GM18951 (cell line): ENCODE data around the gene PLA2G4E.
A peak's percentile ranks its signal among the peaks of the same experiment; 100 is the strongest.

Source experiments
- POLR2A ChIP-seq: IDR thresholded peaks from 4 replicates; pipeline ENCODE4 v1.6.1; 2011; ENCODE audit warnings: mild to moderate bottlenecking; ENCODE audit not compliant: insufficient read length, insufficient read depth; ENCODE audit errors: extremely low read depth
- in situ Hi-C: fragments of 300-500 bp; cut with MboI; formaldehyde crosslinking; loops from one replicate; pipeline ENCODE4 v1.12.0; 2022; ENCODE audit warnings: low sequenced_read_pairs, mixed read lengths, inconsistent platforms; ENCODE audit not compliant: unreplicated experiment

The PLA2G4E gene

GRCh38 chr15:42042602-42043400 lies 22.0 kb upstream of the PLA2G4E start:
- no peak for TF ChIP-seq POLR2A
- in situ Hi-C loops, result no loop called here

DNA sequence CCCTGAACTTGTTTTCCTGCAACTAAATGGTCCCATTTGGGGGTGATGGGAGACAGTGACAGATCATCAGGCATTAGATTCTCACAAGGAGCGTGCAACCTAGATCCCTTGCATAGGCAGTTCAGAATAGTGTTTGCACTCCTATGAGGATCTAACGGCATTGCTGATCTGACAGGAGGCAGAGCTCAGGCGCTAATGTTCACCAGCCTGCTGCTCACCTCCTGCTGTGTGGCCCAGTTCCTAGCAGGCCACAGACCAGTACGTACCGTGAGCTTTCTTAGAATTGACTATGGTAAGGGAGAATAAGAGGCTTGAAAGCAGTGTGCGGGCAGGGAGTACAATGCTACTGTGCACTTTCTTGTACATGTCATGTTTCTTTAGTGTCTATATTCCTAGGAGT lies 17.6 kb upstream of the PLA2G4E start:
- TF ChIP-seq POLR2A, result no peak
- in situ Hi-C loops, result no loop called here

- in situ Hi-C loops, result no loop called here
- no peak for TF ChIP-seq POLR2A
These were observed 16.8 kb upstream of the PLA2G4E start for GRCh38 chr15:42037656-42038055.

GRCh38 chr15:42036966-42037365 lies 16.1 kb upstream of the PLA2G4E start:
- no peak for TF ChIP-seq POLR2A
- in situ Hi-C loops, result no loop called here

DNA sequence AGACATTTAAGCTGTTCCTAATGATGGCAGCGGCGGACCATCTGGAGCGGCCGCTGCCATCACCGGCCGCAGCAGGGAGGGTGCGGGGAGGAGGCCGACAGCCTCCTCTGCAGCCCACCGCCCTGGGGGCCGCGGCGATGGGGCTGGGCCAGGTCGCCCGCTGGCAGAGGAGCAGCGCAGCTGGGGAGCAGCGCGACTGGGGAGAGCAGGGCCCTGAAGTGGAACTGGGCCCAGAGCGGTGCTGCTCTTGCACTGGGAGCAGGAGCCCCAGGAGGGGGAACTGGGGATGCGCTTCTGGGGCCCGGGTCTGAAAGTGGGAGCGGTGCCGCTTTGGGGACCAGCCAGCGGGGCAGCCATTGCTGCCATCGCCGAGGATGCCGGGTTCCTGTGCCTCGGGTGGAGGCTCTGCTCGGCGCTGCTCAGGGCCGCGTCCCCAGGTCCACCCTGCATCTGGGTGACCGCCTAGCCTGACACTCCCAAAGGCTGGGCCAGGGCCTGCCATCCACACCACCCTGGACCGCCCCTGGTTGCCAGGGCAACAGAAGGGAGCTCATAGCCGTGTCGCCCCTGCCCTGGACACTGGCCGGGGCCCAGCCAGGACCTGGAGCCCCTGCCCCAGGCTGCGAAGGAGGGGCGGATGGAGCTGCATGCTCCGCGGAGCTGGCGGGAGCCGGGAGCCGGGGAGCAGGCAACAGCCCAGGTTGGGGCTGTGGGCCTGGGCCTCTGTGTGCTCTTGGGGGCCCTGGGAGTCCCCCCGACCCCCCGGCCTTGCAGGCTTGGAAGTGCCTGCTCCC lies 15.5 kb upstream of the PLA2G4E start:
- in situ Hi-C loops, result no loop called here

DNA sequence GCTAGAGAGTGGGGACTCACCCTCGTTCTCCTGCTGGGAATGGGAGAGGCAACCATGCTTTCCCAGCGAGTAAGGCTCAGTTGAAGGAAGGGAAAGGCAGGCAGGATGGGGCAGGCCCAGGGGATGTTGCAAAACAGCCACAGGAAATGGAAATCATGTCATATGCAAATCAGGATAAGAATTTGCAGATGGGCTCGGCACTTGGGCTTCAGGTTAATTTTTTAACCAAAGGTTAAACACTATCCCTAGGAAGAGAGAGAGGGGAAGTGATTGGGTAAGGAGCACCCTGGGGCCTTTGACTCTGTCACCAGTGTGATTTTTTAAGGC lies 14.6 kb upstream of the PLA2G4E start:
- in situ Hi-C loops, result no loop called here
- peak; percentile 64 for TF ChIP-seq POLR2A

More for the DNA sequence above, 15.5 kb upstream of the PLA2G4E start:
- no peak for TF ChIP-seq POLR2A

DNA sequence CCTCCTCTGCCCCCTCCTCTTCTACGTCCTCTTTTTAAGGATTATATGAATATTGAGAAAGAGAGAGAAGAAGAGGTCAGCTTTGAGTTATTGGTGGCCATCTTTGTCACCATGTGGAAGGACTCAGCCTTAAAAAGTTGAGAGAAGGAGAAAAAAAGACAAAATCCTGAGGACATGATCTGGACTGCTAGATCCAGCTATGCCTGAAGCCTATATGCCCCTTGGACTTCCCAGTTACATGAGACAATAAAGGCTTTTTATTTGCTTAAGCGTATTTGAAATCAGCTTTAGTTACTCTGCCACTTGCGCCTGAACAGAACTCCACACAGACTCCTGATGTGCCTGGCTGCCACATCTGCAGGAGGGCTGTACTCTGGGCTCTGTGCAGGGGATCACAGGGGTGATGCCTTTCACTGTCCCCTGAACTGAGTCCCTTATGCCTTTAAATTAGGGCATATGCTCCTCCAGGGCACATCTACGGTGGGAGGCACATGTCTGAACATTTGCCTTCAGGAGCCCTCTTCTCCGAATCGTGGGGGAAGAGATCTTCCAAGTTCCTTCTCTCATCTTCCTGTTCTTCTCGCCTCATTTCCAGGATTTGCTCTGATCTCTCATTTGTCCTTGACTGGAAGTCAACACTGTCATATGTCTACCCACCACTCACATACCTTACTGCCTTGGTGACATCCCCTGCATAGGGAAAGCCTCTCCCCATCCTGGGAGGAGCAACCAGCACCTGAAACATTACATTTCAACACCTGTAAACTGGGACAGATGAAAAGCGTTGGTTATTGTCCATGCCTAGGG lies 14.0 kb upstream of the PLA2G4E start:
- in situ Hi-C loops, result no loop called here
- TF ChIP-seq POLR2A, result no peak

GRCh38 chr15:42033214-42033873 lies 12.5 kb upstream of the PLA2G4E start:
- in situ Hi-C loops, result no loop called here
- no peak for TF ChIP-seq POLR2A

- no peak for TF ChIP-seq POLR2A
- in situ Hi-C loops, result no loop called here
These were observed 11.8 kb upstream of the PLA2G4E start for GRCh38 chr15:42032376-42033213.

DNA sequence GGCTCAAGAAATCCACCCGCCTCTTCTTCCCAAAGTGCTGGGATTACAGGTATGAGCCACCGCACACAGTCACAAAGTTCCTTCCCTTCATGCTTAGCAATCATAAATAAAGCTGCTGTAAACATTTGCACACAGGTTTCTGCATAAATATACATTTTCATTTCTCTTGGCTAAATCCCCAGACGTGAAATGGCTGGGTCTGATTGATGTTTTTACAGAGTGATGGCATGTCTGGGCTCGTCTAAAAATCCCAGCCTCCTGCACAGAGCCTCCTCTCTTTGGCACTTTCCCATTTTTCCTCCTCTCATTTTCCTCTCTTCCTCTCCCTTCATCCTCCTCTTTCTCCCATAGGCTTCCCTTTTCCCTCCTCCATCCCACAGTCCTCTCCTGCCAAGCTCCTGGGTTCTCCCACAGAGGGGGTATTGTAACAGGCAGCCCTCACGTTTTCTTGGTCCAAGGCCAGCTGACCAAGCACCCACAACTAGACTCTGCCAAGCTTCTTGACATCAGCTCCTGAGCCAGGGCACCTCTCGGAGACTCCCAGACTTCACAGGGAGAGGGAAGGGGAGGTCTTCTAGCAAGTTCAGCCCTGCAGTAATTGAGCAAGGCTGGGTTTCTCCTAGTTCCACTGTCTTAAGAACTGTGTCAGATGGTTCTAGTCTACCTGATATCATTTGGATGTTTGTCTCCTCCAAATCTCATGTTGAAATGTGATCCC lies 10.5 kb upstream of the PLA2G4E start:
- TF ChIP-seq POLR2A, result no peak
- in situ Hi-C loops, result no loop called here

DNA sequence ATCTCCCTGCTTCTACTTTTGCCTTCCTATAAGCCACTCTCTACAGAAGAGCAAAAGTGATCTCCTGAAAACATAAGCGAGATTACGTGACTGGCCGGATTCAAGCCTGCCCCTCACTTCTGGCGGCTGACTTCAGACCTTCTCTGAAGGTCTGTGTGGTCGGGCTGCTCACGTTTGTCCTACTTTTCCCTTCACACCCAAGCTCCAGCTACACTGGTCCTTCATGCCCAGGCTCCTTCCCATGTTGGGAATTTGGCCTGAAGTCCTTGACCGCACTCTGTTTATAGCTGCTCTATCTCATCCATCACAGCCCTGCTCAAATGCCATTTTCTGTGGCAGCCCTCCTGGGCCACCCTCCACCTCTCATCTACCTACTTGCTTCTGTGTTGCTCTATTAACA lies 6.7 kb upstream of the PLA2G4E start:
- TF ChIP-seq POLR2A, result no peak
- in situ Hi-C loops, result no loop called here
